ENCODE results near the gene SH3PXD2B.

The SH3PXD2B gene

GRCh38 chr5:172345881-172346280 is 108.4 kb downstream of the SH3PXD2B start:
- TF ChIP-seq CTCF (IDR thresholded peaks at IDR 0.05; ENCODE audit: insufficient read depth, low read depth, low read length, missing control alignments): no peak
- H3K4me3 ChIP-seq (ENCODE audit: low read length): no peak overlapping the region
- no peak for DNase-seq (ENCODE audit: low read depth)

- H3K4me3 ChIP-seq (ENCODE audit: low read length): no peak overlapping the region
- no peak for DNase-seq (ENCODE audit: low read depth)
- TF ChIP-seq CTCF (IDR thresholded peaks at IDR 0.05; ENCODE audit: insufficient read depth, low read depth, low read length, missing control alignments): no peak
These were observed 109.4 kb downstream of the SH3PXD2B start for GRCh38 chr5:172344855-172345409.

- DNase-seq (ENCODE audit: low read depth): no peak
These were observed 110.6 kb downstream of the SH3PXD2B start for GRCh38 chr5:172343741-172344140.

GRCh38 chr5:172342918-172343317 is 111.4 kb downstream of the SH3PXD2B start:
- no peak for TF ChIP-seq CTCF (IDR thresholded peaks at IDR 0.05; ENCODE audit: insufficient read depth, low read depth, low read length, missing control alignments)
- DNase-seq (ENCODE audit: low read depth): no peak
- H3K4me3 ChIP-seq (ENCODE audit: low read length): no peak overlapping the region

More at GRCh38 chr5:172343741-172344140, 110.6 kb downstream of the SH3PXD2B start:
- TF ChIP-seq CTCF (IDR thresholded peaks at IDR 0.05; ENCODE audit: insufficient read depth, low read depth, low read length, missing control alignments): no peak
- H3K4me3 ChIP-seq (ENCODE audit: low read length): no peak overlapping the region

- no peak overlapping the region for H3K4me3 ChIP-seq (ENCODE audit: low read length)
- no peak for DNase-seq (ENCODE audit: low read depth)
- TF ChIP-seq CTCF (IDR thresholded peaks at IDR 0.05; ENCODE audit: insufficient read depth, low read depth, low read length, missing control alignments): no peak
These were observed 114.8 kb downstream of the SH3PXD2B start for GRCh38 chr5:172339264-172340180.

GRCh38 chr5:172336676-172337285 is 117.5 kb downstream of the SH3PXD2B start:
- no peak for DNase-seq (ENCODE audit: low read depth)
- no peak for TF ChIP-seq CTCF (IDR thresholded peaks at IDR 0.05; ENCODE audit: insufficient read depth, low read depth, low read length, missing control alignments)
- no peak overlapping the region for H3K4me3 ChIP-seq (ENCODE audit: low read length)
